Non-pigmented ciliary epithelial cell (primary cell): ENCODE measurements around the gene ITPRIPL2.

Experiments used
- DNase-seq: peaks from one replicate; pipeline ENCODE4 v3.0.0-alpha.2; 2010; ENCODE audit warnings: low read depth

The ITPRIPL2 gene

GRCh38 chr16:19123535-19124178 lies 9.9 kb downstream of the ITPRIPL2 start:
- DNase-seq = no peak

GRCh38 chr16:19126300-19126699 lies 12.5 kb downstream of the ITPRIPL2 start:
- no peak for DNase-seq

GRCh38 chr16:19127205-19127604 lies 13.4 kb downstream of the ITPRIPL2 start:
- no peak for DNase-seq

- no peak for DNase-seq
These were observed 13.9 kb downstream of the ITPRIPL2 start for GRCh38 chr16:19127674-19128131.

GRCh38 chr16:19128454-19129200 lies 14.9 kb downstream of the ITPRIPL2 start:
- no peak for DNase-seq

- no peak for DNase-seq
These were observed 16.6 kb downstream of the ITPRIPL2 start for GRCh38 chr16:19130385-19130784.

- no peak for DNase-seq
These were observed 17.4 kb downstream of the ITPRIPL2 start for GRCh38 chr16:19130852-19131824.

- DNase-seq = no peak
These were observed 18.1 kb downstream of the ITPRIPL2 start for GRCh38 chr16:19131825-19132218.

- DNase-seq = no peak
These were observed 18.5 kb downstream of the ITPRIPL2 start for GRCh38 chr16:19132255-19132654.

GRCh38 chr16:19132898-19133297 lies 19.1 kb downstream of the ITPRIPL2 start:
- no peak for DNase-seq

- no peak for DNase-seq
These were observed 19.8 kb downstream of the ITPRIPL2 start for GRCh38 chr16:19133600-19133999.

- DNase-seq = no peak
These were observed 21.6 kb downstream of the ITPRIPL2 start for GRCh38 chr16:19135201-19135842.

GRCh38 chr16:19135896-19136438 lies 22.2 kb downstream of the ITPRIPL2 start:
- DNase-seq = no peak

- DNase-seq = no peak
These were observed 22.9 kb downstream of the ITPRIPL2 start for GRCh38 chr16:19136549-19137196.

- no peak for DNase-seq
These were observed 23.7 kb downstream of the ITPRIPL2 start for GRCh38 chr16:19137201-19138128.

GRCh38 chr16:19138601-19139000 lies 24.8 kb downstream of the ITPRIPL2 start:
- DNase-seq = no peak

- DNase-seq = no peak
These were observed 25.8 kb downstream of the ITPRIPL2 start for GRCh38 chr16:19139436-19140091.

GRCh38 chr16:19140396-19140795 lies 26.6 kb downstream of the ITPRIPL2 start:
- DNase-seq = no peak

GRCh38 chr16:19142939-19143598 lies 29.3 kb downstream of the ITPRIPL2 start:
- no peak for DNase-seq
